EL (cell line): Measurements from ENCODE around the gene STPG2.
"Not testable (repeated sequence)": the region's sequence is repeated elsewhere in the genome, so short reads cannot be mapped to it uniquely, and the experiment has no call there.

Source experiments
- DNase-seq: peaks from one replicate; pipeline ENCODE4 v3.0.0-alpha.2; 2016

STPG2 gene

GRCh38 chr4:97778174-97778573 is 365.1 kb downstream of the STPG2 start:
- no peak for DNase-seq

GRCh38 chr4:97774347-97774989 is 368.8 kb downstream of the STPG2 start:
- no peak for DNase-seq

- DNase-seq, result no peak
Measured at GRCh38 chr4:97770222-97770621, 373.1 kb downstream of the STPG2 start.

GRCh38 chr4:97762115-97762512 is 381.2 kb downstream of the STPG2 start:
- DNase-seq, result no peak

- no peak for DNase-seq
Measured at GRCh38 chr4:97761445-97762114, 381.7 kb downstream of the STPG2 start.

- DNase-seq, result no peak
Measured at GRCh38 chr4:97759785-97760184, 383.5 kb downstream of the STPG2 start.

- no peak for DNase-seq
Measured at GRCh38 chr4:97752599-97752998, 390.7 kb downstream of the STPG2 start.

- DNase-seq, result no peak
Measured at GRCh38 chr4:97747945-97748344, 395.3 kb downstream of the STPG2 start.

GRCh38 chr4:97720869-97721432 is 422.3 kb downstream of the STPG2 start:
- DNase-seq, result no peak

GRCh38 chr4:97691111-97691605 is 452.1 kb downstream of the STPG2 start:
- no peak for DNase-seq

- no peak for DNase-seq
Measured at GRCh38 chr4:97670703-97671269, 472.5 kb downstream of the STPG2 start.

- DNase-seq, result no peak
Measured at GRCh38 chr4:97665553-97665952, 477.7 kb downstream of the STPG2 start.

- DNase-seq, result no peak
Measured at GRCh38 chr4:97664741-97665140, 478.5 kb downstream of the STPG2 start.

- DNase-seq, result no peak
Measured at GRCh38 chr4:97662133-97662532, 481.1 kb downstream of the STPG2 start.

- peak; percentile 1 for DNase-seq
Measured at GRCh38 chr4:97656044-97656720, 487.1 kb downstream of the STPG2 start.

GRCh38 chr4:97653701-97654100 is 489.6 kb downstream of the STPG2 start:
- no peak for DNase-seq

GRCh38 chr4:97646997-97647396 is 496.3 kb downstream of the STPG2 start:
- no peak for DNase-seq

GRCh38 chr4:97645071-97645821 is 498.0 kb downstream of the STPG2 start:
- DNase-seq, result no peak

GRCh38 chr4:97643179-97643578 is 500.1 kb downstream of the STPG2 start:
- DNase-seq, result no peak

GRCh38 chr4:97639961-97640360 is 503.3 kb downstream of the STPG2 start:
- DNase-seq, result no peak

GRCh38 chr4:97633831-97634230 is 509.4 kb downstream of the STPG2 start:
- not testable (repeated sequence) for DNase-seq

- no peak for DNase-seq
Measured at GRCh38 chr4:97627750-97628149, 515.5 kb downstream of the STPG2 start.

- DNase-seq, result no peak
Measured at GRCh38 chr4:97624204-97624603, 519.1 kb downstream of the STPG2 start.
